Measurements from ENCODE around the gene TMBIM1. TPM values are rescaled to one million over a fixed set of nuclear protein-coding genes. Genes with fewer than 3 reads are reported as not detected.
A peak's percentile ranks its signal among the peaks of the same experiment; 100 is the strongest.

TMBIM1 gene
- total and polyA plus RNA-seq, 9 of the 15 experiments (the other 6 are each of a cell fraction or from before 2014, with no cell fraction given), result 14.2 to 105 (median 47.0) TPM

DNA sequence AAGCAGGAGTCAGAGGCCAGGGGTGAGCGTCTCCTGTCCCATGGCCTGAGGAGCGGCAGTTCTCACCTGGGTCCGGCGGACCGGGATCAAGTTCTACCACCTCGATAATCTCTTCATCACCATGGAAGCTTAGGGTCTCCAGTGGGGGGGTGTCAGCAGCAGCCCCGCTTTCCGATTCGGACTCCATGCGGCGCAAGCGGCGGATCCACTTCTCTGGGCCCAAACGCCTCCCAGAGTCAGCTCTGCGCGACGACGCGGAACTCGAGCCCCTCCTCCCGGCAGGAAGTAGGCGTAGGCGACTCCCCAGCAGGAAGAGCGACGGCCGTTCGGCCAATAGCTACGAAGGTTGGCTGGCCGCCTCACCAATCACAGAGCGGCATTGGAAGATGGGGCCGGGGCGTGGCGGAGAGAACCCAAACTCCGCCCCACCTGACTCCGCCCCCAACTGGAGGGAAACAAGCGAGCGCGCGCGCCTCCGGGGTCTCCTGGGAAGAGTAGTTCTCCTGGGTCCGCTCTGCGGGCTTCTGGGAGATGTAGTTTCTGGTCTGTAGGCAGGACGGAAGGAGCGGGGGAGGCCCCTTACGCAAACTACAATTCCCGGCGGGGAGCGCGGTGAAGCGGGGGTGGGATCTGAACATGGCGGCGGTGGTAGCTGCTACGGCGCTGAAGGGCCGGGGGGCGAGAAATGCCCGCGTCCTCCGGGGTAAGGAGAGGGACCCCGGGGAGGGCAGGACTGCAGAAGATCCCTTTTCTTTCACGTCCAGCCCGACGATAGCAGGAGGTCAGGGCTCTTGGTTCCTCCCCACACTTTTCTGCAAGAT, 22.2 kb downstream of the TMBIM1 start, which contains the start of the genes AAMP and PNKD (continued):
- TF ChIP-seq, protein P1, sequence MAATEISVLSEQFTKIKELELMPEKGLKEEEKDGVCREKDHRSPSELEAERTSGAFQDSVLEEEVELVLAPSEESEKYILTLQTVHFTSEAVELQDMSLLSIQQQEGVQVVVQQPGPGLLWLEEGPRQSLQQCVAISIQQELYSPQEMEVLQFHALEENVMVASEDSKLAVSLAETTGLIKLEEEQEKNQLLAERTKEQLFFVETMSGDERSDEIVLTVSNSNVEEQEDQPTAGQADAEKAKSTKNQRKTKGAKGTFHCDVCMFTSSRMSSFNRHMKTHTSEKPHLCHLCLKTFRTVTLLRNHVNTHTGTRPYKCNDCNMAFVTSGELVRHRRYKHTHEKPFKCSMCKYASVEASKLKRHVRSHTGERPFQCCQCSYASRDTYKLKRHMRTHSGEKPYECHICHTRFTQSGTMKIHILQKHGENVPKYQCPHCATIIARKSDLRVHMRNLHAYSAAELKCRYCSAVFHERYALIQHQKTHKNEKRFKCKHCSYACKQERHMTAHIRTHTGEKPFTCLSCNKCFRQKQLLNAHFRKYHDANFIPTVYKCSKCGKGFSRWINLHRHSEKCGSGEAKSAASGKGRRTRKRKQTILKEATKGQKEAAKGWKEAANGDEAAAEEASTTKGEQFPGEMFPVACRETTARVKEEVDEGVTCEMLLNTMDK (IDR thresholded peaks at IDR 0.05; ENCODE audit: borderline replicate concordance, insufficient read depth, low read depth, low read length, poor library complexity, severe bottlenecking), result no peak
- no peak for TF ChIP-seq U2AF2 (optimal IDR thresholded peaks at IDR 0.05; ENCODE audit: low read depth, low read length)
- TF ChIP-seq ZBTB26 (CRISPR knock-in tag; IDR thresholded peaks at IDR 0.05), result no peak
- no peak for TF ChIP-seq NR2C2 (CRISPR knock-in tag; IDR thresholded peaks at IDR 0.05)
- TF ChIP-seq NR2C2 (tag; IDR thresholded peaks at IDR 0.05), result peak; percentile 83
- TF ChIP-seq POLR3A (IDR thresholded peaks at IDR 0.05; ENCODE audit: borderline replicate concordance, extremely low read depth, insufficient read depth, insufficient read length), result no peak
- no peak for TF ChIP-seq PCBP1 (IDR thresholded peaks at IDR 0.05; ENCODE audit: low read depth, low read length, poor library complexity, severe bottlenecking)
- no peak for TF ChIP-seq RBM22 (IDR thresholded peaks at IDR 0.05; ENCODE audit: low read depth, low read length, poor library complexity, severe bottlenecking)
- TF ChIP-seq XRCC3 (IDR thresholded peaks at IDR 0.05), result no peak
- TF ChIP-seq, protein P2, sequence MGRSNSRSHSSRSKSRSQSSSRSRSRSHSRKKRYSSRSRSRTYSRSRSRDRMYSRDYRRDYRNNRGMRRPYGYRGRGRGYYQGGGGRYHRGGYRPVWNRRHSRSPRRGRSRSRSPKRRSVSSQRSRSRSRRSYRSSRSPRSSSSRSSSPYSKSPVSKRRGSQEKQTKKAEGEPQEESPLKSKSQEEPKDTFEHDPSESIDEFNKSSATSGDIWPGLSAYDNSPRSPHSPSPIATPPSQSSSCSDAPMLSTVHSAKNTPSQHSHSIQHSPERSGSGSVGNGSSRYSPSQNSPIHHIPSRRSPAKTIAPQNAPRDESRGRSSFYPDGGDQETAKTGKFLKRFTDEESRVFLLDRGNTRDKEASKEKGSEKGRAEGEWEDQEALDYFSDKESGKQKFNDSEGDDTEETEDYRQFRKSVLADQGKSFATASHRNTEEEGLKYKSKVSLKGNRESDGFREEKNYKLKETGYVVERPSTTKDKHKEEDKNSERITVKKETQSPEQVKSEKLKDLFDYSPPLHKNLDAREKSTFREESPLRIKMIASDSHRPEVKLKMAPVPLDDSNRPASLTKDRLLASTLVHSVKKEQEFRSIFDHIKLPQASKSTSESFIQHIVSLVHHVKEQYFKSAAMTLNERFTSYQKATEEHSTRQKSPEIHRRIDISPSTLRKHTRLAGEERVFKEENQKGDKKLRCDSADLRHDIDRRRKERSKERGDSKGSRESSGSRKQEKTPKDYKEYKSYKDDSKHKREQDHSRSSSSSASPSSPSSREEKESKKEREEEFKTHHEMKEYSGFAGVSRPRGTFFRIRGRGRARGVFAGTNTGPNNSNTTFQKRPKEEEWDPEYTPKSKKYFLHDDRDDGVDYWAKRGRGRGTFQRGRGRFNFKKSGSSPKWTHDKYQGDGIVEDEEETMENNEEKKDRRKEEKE (IDR thresholded peaks at IDR 0.05; ENCODE audit: borderline replicate concordance in 1 of 2, control insufficient read depth in 1 of 2, low read depth in 2 of 2, low read length in 1 of 2), result 0 out of 4 replicates have a peak, but pooled peaks of 1 of the 2 experiments have one; percentile 29
- peak; percentile 80 for TF ChIP-seq CXXC5 (CRISPR knock-in tag; IDR thresholded peaks at IDR 0.05)
- TF ChIP-seq SMARCC2 (IDR thresholded peaks at IDR 0.05; ENCODE audit: low read depth), result no peak
- TF ChIP-seq PURB (CRISPR knock-in tag; IDR thresholded peaks at IDR 0.05; ENCODE audit: low read depth), result no peak
- no peak for TF ChIP-seq CBX2 (IDR thresholded peaks at IDR 0.05; ENCODE audit: insufficient read depth, low read length, poor library complexity, severe bottlenecking)
- TF ChIP-seq GABPA (tag; conservative IDR thresholded peaks at IDR 0.05; ENCODE audit: low read depth), result peak; percentile 93
- TF ChIP-seq ATF7 (IDR thresholded peaks at IDR 0.05), result peak; percentile 77
- no peak for TF ChIP-seq SFPQ (IDR thresholded peaks at IDR 0.05; ENCODE audit: low read depth, low read length)
